Activated naive CD8-positive, alpha-beta T cell treated with anti-CD3 and anti-CD28 coated beads for 36 hours (primary cell): ENCODE measurements around the gene HOXA4. TPM values are rescaled to one million over a fixed set of nuclear protein-coding genes. Genes with fewer than 3 reads are reported as not detected.

Experiments used
- DNase-seq: peaks from one replicate; pipeline ENCODE4 v3.0.0; 2021
- H3K27ac Mint-ChIP-seq: one replicate; pipeline ENCODE4 v1.8.0; 2022; ENCODE audit warnings: mild to moderate bottlenecking, moderate library complexity, mixed read lengths
- H3K27me3 Mint-ChIP-seq: one replicate; pipeline ENCODE4 v1.8.0; 2022; ENCODE audit warnings: mild to moderate bottlenecking, mixed read lengths
- H3K36me3 Mint-ChIP-seq: one replicate; pipeline ENCODE4 v1.8.0; 2021; ENCODE audit warnings: mild to moderate bottlenecking, mixed read lengths
- H3K4me1 Mint-ChIP-seq: one replicate; pipeline ENCODE4 v1.8.0; 2021; ENCODE audit warnings: mixed read lengths
- H3K4me3 Mint-ChIP-seq: one replicate; pipeline ENCODE4 v1.8.0; 2022; ENCODE audit warnings: mild to moderate bottlenecking, moderate library complexity, mixed read lengths
- H3K9me3 Mint-ChIP-seq: one replicate; pipeline ENCODE4 v1.8.0; 2022; ENCODE audit warnings: mixed read lengths
- total RNA-seq, 2 experiments: library from RNA; stranded (reverse); gene quantifications; one replicate each; pipeline ENCODE4 v1.2.3, GENCODE V29; 2021

Gene HOXA4
- total RNA-seq, 2 experiments from 2014 or later, result not detected

GRCh38 chr7:27079234-27079975 is 51.2 kb downstream of the HOXA4 start:
- Mint-ChIP-seq H3K9me3 (no peaks in the 10 kb centered on the region), H3K36me3 (no peaks in the 10 kb centered on the region), H3K4me3 (no peak overlapping the region), H3K27me3 (peaks cover 6% of the 10 kb centered on the region), H3K27ac (no peak overlapping the region), H3K4me1 (peaks cover 5% of the 10 kb centered on the region)
- no peak for DNase-seq

GRCh38 chr7:27078616-27079233 is 51.8 kb downstream of the HOXA4 start:
- DNase-seq, result no peak
- no peak overlapping the region for H3K27ac Mint-ChIP-seq
- no peaks in the 10 kb centered on the region for H3K9me3 Mint-ChIP-seq
- no peak overlapping the region for H3K4me3 Mint-ChIP-seq
- no peaks in the 10 kb centered on the region for H3K36me3 Mint-ChIP-seq
- H3K4me1 Mint-ChIP-seq, result peaks cover 5% of the 10 kb centered on the region
- peaks cover 6% of the 10 kb centered on the region for H3K27me3 Mint-ChIP-seq

Other genes with a start within 250 kb of the HOXA4 start
- under 1 TPM; 0.24 to 0.35 TPM for gene HOXA1, start 34.8 kb downstream of the HOXA4 start, total RNA-seq
- not detected for gene HOXA2, start 28.1 kb downstream of the HOXA4 start, total RNA-seq
- gene HOXA5, start 12.9 kb upstream of the HOXA4 start, total RNA-seq, result not detected
- gene HOXA6, start 17.0 kb upstream of the HOXA4 start, total RNA-seq, result not detected
- not detected for gene HOXA3, start 21.8 kb upstream of the HOXA4 start, total RNA-seq
- gene HOXA7, start 25.9 kb upstream of the HOXA4 start, total RNA-seq, result not detected
- not detected for gene HOXA9, start 34.8 kb upstream of the HOXA4 start, total RNA-seq
- not detected for gene HOXA10, start 43.6 kb upstream of the HOXA4 start, total RNA-seq
- under 1 TPM in 1 of 2 experiments, not detected in 1; 0.10 TPM for gene HOXA11, start 54.5 kb upstream of the HOXA4 start, total RNA-seq
- not detected for gene HOXA13, start 69.3 kb upstream of the HOXA4 start, total RNA-seq
- not detected for gene EVX1, start 112.0 kb upstream of the HOXA4 start, total RNA-seq